ENCODE measurements around the gene ARTN.
A peak's percentile ranks its signal among the peaks of the same experiment; 100 is the strongest.

The ARTN gene

DNA sequence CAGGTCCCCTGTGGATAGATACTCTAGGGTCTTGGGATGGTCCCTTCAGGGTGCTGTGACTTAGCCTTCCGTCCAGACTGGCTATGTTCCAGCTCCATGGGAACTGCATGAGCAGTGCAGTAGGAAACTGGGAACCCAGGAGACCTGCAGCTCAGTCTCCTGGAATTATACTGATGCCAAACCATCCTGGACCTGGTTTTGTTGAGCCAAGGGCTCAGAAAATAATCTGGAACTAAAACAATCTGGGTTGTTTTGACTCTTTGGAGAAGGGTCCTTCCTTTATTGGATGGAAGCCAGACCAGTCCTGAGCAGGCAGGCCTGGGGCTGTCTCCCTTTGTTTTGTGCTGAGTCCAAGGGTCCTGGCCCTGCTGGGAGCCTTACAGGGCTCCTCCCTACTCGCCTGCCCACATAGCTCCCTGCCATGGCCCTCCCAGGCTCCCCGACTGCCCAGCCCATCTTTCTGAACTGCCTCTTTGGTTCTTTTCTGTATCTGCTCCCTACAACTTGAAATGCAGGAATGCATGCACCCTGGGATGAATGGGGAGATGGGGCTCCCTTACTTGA, 14.4 kb downstream of the ARTN start:
- no peak for DNase-seq

DNA sequence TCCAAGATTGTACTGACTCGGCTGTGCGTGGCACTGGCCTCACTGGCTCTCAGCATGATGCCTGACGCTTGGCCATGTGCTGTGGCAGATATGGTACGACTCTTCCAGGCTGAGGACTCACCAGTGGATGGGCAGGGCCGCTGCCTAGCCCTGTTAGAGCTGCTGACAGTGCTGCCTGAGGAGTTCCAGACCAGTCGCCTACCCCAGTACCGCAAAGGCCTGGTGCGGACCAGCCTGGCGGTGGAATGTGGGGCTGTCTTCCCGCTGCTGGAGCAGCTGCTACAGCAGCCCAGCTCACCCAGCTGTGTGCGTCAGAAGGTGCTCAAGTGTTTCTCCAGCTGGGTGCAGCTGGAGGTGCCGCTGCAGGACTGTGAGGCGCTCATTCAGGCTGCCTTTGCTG, 16.1 kb downstream of the ARTN start:
- no peak for DNase-seq

DNA sequence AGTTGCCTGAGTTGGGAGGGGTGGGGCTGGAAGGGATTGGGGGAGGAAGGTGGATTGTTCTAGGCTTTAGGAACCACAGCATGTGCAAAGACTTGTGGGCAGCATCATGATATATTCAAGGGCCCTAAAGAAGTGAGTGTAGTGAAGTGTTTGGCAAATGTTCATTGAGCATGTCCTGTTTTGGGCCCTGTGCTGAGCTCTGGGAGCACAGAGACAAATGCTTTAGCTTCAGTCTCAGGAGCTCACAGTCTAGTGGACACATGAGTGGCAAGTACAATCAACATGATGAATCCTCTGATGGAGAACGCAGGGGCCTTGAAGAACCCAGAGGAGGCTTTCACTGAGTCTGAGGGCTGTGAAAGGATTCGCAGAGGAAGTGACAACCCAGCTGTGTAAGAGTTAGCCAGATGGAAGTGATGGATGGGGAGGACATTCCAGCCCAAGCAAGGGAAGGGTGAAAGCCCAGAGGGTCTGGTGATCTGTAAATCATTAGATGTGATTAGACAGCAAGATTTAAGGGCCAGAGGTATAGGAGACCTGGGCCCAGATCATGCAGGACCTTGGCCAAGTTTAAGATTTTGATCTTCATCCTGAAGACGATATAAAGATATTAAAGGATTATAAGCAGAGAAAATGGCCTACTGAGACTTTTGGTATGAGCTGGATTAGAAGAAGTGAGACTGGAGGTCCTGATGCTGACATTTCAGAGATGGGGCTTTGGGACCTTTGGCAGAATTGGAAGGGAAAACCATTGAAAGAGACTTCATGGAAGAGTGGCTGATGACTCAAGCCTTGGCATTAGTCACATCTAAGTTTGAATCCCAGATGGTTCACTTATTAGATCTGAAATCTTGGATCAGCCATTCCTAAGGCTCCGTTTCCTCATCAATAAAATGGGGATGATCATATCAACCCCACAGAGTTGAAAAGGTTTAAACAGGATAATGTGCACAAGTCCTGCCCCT, 17.7 kb downstream of the ARTN start:
- DNase-seq: no peak

DNA sequence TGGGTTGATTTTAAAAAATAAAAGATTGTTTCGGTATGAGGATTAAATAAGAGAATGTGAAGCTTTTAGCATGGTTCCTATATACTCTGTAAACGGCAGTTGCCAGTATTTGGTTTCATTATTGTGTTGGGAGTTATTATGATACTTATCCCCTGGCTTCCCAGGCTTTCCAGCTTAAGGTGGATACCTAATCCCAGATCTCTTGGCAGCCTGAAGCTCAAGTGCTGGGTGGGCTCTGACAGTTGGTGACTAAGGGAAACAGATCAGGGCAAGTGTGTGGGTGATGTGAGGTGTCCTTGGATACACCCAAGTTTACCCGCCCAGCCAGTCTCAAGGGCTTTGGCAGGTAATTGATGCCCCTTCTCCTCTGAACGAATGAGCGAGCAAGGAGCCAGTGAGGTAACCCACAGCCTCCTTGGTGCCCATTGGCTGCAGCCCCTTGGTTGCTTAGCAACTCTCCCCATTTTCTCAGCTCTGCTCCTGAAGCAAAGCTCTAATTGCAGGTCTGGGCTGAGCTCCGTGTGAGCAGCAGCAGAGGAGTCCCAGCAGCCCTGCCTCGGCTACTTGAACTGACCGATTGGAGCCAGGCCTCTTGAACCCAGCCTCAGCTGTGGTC, 19.2 kb downstream of the ARTN start:
- DNase-seq: no peak

DNA sequence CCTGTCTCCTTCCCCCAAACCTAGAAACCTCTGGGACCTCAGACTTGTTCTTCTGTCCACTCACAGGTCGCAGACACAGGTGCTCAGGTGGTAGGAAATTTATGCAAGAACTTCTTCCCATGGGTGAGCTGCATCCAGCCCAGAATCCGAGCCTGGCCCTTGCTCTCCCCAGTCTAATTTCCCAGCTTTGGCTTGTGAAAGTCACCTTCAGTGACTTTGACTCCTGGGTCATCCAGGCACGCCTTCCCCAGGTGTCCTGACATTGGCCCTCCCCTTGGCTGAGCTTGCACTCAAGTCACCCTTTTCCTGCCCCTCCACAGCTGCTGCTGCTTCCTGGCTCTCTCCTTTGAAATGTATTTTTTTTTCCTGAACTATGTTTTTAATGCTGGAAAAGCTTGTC, 19.8 kb downstream of the ARTN start:
- DNase-seq: no peak

DNA sequence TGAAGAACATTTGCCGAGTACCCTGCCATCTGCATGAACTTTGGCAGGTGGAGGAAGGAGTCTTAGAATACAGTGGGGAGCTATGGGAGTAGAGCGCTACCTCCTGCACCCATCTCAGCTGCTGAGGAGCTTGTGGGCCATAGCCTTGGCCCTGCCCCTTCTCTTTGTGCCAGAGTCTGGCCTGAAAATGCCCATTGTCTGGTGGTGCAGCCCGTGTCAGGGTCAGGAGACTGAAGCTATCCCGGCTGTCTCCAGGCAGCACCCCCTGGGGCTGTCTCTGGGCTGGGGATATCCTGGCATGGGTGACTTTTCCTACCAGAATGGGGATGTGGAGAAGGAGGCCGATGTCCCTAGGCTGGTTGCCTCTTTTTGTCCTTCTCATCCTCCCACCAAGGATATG, 20.4 kb downstream of the ARTN start:
- no peak for DNase-seq

DNA sequence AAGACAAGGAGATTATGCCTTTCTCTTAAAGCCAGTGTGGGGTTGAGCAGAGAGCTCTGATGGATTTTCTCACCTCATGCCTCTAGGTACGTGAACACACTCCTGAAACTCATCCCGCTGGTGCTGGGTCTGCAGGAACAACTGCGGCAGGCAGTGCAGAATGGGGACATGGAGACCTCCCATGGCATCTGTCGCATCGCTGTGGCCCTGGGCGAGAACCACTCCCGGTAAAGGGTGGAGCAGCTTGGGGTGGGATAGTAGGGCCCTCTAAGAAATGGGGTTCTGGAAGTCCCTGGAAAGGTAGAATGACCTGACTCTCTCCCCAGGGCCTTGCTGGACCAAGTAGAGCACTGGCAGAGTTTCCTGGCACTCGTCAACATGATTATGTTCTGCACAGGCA, 22.6 kb downstream of the ARTN start:
- DNase-seq: no peak

DNA sequence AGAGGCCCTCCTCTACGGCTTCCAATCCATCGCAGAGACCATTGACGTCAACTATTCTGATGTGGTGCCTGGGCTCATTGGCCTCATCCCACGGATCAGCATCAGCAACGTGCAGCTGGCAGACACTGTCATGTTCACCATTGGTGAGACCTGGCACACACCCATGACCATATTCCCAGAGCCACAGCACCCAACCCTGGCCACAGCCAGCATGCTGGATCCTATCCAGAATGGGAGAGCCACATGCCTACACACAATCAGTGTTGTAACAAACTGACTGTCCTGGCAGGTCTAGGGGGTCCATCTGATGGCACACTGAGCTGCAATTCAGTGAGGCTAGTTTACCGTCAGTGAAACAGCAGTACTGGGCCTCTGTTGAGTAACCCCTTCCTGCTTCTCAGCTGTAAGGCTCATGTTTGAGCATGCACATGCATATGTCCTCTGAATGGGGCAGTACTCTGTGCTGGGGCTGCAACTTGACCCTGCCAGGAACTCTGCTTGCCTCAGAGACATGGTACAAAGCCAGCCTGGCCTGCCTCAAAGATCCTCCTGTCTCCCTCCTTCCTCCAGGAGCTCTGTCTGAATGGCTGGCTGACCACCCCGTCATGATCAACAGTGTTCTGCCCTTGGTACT, 23.9 kb downstream of the ARTN start:
- DNase-seq: no peak

DNA sequence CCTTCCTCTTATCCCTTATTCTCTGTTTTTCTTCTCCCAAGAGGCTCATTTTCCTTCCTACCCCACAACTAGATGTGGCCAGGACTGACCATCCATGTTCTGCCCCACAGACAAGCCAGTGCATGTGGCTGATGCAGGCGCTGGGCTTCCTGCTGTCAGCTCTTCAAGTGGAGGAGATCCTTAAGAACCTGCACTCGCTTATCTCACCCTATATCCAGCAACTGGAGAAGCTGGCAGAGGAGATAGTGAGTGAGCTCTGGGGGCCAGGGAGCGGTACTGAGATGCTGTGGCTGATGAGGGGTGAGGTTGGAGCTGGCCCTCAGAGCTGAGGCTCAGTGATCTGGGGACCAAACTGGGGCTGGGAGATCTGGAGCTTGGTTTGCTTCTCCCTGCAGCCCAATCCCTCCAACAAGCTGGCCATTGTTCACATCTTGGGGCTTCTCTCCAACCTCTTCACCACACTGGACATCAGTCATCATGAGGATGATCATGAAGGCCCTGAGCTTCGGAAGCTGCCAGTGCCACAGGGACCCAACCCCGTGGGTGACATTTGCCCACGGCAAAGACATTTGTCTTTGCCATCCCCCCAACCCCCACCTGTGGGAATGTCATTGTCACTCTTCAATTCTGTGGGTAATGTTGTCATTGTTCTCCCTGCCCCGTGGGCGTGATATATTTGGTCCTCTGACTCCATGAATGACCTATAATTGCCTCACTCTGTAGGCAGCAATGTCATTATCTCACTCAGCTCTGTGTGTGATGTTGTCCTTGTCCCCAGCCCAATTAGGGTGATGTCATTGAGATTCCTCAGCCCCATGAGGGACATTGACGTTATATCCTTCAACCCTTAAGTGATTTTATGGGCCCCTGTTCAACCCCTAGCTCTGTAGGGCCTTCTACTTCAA, 25.0 kb downstream of the ARTN start:
- DNase-seq: no peak

DNA sequence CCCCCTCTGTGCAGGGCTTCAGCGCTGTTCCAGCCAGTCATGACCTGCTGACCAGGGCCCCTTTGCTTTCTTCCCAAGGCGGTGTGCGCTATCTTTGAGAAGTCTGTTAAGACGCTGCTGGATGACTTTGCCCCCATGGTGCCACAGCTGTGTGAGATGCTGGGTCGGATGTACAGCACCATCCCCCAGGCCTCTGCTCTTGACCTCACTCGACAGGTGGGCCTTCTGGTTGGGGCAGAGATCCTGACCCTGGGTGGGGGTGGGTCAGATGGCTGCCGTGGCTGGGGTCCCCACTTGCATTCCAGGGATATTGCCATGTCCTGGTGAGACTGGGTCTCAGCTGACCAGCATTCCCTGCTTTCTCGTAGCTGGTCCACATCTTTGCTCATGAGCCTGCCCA, 27.2 kb downstream of the ARTN start:
- DNase-seq: no peak

DNA sequence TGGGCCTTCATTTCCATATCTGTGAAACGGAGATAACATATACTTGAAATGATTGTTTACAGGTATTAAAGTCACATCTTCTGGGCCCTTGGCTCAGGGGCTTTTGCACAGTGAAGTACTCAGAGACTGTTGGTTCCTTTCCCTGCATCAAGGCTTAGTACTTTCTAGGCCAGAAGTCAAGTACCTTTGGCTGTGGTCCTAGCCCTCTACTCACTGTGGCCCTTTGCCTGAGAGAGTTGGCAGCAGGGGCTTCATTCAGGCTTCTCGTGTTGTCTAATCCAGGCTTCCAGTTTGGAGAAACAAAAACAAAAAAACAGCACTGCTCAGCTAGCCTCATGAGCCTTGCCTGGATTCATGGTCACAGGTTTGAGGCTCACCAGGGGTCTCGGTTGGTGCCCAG, 28.1 kb downstream of the ARTN start:
- DNase-seq: no peak

DNA sequence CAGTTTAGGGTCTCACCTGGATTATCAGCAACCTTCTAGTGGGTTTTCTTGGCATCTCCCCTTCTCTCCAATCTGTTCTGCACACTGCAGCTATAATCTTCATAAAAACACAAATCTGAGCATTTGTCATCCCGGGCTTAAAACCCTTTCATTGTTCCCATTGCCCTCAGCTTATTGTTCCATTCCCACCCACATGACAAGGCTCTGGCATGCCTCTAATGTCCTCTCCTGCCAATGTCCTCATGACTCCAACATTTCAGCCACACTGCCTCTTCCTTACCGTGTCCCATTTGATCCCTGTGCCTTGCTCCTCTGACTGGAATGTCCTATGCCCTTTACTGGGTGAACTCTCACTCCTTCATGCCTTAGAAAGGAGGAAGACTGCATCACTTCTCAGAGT, 28.7 kb downstream of the ARTN start:
- DNase-seq: no peak

DNA sequence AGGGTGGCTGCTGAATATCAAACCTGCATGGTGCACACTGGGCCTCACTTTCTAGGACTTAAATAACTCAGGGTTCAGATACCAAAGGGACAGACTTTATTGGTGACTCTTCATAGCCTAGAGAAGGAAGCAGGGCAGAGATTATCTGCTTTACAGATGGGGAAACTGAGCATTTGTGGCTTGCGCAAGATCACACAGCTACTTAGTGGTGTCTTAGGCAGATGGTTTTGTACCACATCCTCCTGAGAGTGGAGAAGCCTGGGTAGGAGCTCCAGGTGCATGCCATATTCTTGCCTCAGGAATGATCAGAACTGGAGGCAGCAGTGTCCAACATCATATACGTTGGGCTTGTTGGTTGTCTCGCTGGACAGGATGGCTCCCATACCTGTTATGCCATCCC, 29.4 kb downstream of the ARTN start:
- DNase-seq: no peak

DNA sequence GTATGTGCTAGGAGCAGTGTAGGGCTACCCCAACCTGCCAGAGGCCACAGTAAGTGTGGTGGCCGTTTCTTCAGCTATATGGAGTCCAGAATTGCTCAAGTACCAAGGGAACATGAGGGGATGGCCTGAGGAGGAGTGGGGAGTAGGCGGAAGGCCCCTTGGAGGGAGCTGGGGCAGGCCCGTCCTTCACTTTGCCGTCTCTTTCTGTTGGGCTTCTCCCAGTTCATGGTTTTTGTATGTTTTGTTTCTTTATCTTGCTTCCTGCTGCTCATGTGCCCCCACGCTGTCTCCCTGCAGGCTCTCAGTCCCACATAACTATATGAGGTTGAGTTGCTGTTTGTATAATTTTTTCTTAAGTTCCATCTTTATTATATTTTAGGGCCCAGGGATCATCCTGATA, 30.3 kb downstream of the ARTN start:
- no peak for DNase-seq

DNA sequence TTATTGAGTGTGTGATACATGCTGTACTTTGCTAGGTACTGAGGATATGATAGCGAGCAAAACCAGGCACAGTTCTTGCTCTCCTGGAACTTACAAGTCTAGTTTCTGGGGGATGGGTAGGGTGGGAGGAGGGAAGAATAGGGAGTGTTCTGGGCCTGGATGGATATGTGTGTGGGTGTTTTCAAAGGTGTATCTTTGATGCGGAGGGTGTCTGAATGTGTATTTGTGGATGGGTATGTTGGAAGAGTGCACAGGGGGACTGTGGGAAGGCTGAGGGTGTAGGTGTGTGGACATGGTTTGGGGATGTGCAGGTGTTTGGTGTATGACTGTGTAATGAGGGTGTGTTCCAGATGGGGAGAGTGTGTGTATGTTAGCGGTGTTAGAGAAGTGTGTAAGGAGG, 31.7 kb downstream of the ARTN start:
- DNase-seq: no peak

DNA sequence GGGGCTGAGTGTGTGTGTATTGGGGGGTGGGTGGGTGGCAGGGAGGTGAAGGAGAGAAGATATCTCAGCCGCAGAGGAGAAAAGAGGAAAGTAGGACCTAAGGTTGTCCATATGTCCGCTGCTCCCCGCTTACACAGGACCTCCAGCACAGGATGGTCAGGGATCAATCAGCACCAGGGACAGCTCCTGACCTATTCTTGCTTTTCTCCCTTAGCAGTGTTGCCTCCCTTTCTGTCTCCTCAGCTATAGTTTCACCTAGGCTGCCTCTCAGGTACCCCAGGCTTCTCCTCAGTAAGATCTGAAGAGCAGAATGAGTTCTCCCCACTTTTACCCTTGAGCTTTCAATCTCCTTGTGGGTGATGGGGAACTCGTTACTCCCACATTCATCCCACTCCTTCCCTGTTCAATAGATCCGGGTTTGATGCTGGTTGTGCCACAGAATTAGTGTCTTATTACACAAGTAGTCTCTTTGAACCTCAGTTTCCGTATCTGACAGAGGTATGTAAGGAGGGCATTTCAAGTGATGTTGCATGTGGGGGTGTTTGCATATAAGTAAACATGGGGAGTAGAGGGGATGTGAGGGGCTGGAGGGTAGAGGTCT, 34.8 kb downstream of the ARTN start:
- no peak for DNase-seq

DNA sequence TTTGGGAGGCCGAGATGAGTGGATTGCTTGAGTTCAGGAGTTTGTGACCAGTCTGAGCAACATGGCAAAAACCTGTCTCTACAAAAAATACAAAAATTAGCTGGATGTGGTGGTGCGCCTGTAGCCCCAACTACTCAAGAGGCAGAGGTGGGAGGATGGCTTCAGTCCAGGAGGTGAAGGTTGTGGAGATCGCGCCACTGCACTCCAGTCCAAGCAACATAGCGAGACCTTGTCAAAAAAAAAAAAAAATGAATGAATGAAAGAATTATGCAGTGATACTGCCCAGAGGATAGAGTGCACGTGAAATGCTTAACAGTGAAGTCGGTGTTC, 35.8 kb downstream of the ARTN start:
- DNase-seq: no peak

DNA sequence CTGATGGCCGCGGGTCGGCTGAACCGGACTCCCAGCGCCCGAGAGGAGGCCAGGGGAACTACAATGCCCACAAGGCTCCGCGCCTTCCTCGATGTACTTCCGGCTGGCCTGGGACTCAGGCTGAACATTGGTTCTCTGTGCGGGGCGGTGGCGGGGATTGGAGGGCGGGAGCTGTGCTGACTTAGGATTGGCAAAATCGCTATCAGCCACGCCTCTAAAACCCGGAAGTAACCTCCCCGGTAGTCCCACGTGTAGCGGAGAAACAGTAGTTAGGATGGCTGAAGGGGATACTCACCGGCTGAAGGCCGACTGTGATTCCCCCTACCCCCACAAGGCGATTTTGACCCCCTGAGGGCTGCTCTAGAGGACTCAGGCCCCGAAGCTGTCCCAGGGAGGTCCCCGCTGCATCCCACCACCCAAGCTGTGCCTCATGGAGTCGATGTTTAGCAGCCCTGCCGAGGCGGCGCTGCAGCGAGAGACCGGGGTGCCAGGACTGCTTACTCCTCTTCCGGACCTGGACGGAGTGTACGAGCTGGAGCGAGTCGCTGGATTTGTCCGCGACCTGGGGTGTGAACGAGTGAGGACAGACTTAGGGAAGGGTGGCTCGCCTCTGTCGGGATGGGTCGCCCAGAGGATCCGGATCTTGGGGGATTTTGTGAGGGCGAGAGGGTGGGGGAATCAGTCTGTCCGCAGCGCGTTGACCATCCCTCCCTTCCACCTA, 36.3 kb downstream of the ARTN start, which contains the start of gene DPH2:
DPH2 (plus strand) TSS at position 265 of the 721 bp plus-strand sequence; CDS start at position 431, 166 bp downstream.
- DNase-seq: peak; percentile 98

DNA sequence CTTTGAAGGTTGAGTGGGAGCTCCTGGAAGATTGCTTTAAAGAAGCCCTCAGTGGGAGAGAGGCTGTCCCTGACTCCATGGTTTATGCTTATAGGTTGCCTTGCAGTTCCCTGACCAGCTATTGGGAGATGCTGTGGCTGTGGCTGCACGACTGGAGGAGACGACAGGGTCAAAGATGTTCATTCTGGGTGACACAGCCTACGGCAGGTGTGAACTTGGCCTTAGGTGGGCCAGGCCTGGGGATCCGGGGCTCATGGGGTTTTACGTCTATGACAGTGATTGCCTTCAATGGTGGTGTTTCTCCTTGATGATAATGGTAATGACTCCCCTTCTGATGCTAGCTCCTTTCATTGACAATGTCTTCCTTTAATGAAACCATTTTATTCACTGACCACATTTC, 36.9 kb downstream of the ARTN start:
- no peak for DNase-seq

DNA sequence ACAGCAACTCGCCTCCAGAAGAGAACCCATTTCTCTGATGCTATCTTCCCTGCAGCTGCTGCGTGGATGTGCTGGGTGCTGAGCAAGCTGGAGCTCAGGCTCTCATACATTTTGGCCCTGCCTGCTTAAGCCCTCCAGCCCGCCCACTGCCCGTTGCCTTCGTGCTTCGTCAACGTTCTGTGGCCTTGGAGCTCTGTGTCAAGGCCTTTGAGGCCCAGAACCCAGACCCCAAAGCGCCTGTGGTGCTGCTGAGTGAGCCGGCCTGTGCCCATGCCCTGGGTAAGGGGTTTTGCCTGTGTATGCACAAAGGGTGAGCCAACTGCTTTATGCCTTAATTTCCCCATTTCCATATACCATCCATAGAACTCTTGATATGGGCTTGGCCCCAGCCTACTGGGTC, 37.3 kb downstream of the ARTN start:
- no peak for DNase-seq

DNA sequence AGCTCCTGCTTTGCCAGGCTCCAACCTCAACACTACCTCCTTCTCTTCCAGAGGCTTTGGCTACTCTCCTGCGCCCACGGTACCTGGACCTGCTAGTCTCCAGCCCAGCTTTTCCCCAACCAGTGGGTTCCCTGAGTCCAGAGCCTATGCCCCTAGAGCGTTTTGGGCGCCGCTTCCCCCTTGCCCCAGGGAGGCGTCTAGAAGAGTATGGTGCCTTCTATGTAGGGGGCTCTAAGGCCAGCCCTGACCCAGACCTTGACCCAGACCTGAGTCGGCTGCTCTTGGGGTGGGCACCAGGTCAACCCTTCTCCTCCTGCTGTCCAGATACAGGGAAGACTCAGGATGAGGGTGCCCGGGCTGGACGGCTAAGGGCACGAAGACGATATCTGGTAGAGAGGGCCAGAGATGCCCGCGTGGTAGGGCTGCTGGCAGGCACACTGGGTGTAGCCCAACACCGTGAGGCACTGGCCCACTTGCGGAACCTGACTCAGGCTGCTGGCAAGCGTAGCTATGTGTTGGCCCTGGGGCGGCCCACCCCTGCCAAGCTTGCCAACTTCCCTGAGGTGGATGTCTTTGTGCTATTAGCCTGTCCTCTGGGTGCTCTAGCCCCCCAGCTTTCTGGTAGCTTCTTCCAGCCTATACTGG, 37.9 kb downstream of the ARTN start:
- no peak for DNase-seq

All from femur (tissue), 1 donor.